ENCODE measurements around the gene CUL9.
A peak's percentile ranks its signal among the peaks of the same experiment; 100 is the strongest.

CUL9 gene

DNA sequence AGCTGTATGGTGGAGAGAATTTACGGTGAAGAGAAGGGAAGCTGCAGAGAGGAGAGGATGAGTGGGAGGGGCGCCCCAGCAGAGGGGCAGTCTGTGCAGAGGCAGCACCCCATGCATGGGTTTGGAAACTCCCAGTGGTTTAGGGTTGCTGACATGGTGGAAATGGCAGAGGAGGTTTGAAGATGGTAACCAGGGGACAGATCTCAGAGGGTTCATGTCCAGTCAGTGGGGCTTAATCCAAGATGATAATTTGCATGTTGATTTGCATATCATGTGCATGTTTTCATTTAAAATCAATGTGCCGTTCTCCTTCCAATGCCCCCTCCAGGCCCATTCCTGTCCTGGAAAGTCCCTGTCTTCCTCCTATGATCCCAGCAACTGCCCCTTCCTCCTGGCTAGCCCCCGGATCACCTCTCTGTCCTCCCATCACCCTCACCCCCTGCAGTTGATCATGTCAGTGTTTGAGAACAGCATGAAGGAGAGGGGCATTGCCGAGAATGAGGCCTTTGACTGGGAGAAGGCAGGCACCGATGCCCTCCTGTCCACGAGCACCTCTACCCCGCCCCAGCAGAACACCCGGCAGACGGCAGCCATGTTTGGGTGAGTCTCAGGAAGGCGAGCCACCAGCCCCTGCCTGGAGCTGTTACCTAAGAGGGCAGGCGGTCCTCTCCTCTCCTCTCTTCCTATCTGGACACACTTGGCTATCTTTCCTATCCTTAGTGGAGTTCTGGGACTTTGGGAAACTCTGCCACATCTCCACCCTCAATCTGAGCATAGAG lies 75.6 kb downstream of the CUL9 start:
- DNase-seq (ENCODE audit: low spot score), result no peak

- no peak for DNase-seq (ENCODE audit: low spot score)
Measured at GRCh38 chr6:43258180-43258579, 76.2 kb downstream of the CUL9 start.

DNA sequence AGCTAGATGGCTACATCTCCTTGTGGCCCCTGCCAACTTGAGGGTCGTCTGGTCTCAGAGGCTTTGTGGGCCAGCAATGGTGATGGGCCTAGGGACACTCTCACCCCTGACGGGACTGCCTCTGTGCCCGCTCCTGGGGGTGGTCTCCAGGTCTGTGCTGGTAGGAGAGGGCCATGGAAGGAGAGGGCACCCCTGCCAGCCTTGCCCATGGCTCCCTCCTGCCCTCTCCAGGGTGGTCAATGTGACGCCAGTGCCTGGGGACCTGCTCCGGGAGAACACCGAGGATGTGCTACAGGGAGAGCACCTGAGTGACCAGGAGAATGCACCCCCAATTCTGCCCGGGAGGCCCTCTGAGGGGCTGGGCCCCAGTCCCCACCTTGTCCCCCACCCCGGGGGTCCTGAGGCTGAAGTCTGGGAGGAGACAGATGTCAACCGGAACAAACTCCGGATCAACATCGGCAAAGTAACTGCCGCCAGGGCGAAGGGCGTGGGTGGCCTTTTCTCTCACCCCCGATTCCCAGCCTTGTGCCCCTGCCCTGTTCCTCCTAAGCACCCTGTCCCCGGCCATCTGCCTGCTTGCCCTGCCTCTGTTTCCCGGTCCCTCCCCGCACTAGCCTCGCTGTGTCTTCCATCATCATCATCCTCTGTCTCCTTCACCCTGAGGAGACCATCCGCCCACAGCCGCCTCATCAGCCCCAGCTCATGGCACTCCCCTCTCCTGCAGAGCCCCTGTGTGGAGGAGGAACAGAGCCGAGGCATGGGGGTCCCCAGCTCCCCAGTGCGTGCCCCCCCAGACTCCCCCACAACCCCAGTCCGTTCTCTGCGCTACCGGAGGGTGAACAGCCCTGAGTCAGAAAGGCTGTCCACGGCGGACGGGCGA lies 77.1 kb downstream of the CUL9 start:
- DNase-seq (ENCODE audit: low spot score), result no peak

DNA sequence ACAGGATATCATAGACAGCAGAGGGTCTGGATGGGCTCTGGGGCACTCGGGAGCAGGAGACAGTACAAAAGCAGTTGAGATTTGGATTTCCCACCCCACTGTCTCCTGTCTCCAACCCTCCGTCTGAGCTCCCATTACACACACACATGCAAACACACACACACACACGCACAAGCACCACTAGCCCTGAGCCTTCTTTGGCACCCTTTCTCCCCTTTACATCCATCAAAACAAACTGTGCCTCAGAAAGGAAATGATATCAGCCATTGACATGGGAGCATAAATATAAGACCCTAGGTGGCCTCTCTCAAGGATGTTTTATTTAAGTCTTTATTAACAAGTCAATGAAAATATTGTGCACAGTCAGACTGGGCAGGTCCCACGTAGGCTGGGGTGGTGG lies 78.8 kb downstream of the CUL9 start:
- no peak for DNase-seq (ENCODE audit: low spot score)

DNA sequence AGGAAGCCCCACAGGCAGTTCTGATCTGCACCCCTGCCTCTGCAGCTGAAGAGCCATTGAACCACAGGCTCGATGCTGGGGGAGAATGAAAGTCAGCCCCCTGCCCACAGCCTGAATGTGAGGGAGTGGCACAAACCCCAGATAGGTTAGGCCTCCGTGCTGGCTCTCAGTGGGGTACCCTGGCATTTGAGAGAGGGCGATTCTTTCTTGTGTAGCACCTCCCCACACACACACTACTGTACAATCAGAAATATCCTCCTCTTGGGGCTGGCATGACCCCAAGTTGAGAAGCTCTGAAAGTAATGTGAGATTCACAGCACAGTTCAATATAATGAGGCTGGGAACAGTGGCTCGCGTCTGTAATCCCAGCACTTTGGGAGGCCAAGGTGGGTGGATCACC lies 79.2 kb downstream of the CUL9 start:
- no peak for DNase-seq (ENCODE audit: low spot score)

- DNase-seq (ENCODE audit: low spot score), result no peak
Measured at GRCh38 chr6:43262000-43262779, 80.2 kb downstream of the CUL9 start.

- no peak for DNase-seq (ENCODE audit: low spot score)
Measured at GRCh38 chr6:43262780-43263313, 80.9 kb downstream of the CUL9 start.

- peak; percentile 83 for DNase-seq (ENCODE audit: low spot score)
Measured at GRCh38 chr6:43263314-43264178, 81.5 kb downstream of the CUL9 start.

GRCh38 chr6:43264599-43265145 lies 82.7 kb downstream of the CUL9 start:
- no peak for DNase-seq (ENCODE audit: low spot score)

DNA sequence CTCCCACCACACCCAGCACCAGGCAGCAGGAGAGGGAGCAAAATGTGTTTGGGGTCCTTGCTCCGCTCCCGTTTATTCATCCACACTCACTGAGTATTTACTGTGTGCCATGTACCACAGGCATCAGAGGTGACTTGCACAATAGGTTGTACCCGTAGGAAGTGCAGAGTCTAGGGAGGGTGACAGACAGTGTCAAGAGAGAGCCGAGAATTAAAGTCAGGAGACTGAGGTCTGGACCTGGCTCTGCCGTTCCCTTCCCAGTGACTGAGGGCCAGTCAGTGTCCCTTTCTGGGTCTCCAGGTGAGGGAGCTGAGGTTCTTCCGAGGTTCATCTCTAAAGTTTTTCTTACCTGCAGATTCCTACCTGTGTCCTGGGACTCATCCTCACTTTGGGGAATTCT lies 83.6 kb downstream of the CUL9 start:
- DNase-seq (ENCODE audit: low spot score), result no peak

DNA sequence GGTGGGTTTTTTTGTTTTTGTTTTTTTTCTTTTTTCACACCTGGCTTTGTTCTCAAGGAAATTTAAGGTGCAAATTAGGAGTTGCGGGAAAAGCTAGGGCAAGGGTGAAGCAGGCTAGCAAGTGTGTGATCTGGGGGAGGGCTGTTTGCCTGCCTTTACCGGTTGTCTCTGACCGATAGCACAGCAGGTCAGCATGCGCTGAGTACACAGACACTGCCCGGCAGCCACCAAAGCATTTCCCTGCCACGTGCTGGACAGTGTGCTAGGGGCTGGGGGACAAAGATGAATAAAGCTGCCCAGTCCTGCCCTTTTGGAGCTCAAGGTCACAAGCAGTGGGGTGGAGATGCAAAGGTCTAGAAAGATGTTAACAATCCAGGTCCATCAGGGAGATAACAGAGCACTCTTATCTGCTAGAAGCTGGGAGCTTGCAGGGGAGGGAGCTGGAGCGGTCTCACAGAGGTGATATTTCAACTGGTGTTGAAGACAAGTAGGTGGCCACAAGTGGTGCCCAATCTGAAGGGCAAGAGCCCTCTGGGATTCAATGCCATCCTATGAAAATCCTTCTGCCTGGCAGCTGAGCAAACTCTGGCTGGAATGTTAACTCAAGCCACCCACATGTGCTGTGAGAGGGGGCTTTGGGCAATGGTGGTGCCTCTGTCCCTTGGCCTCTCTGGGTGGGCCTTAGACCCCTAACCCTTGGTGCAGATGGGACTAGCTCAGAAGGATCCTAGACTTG lies 85.8 kb downstream of the CUL9 start:
- DNase-seq (ENCODE audit: low spot score), result no peak

DNA sequence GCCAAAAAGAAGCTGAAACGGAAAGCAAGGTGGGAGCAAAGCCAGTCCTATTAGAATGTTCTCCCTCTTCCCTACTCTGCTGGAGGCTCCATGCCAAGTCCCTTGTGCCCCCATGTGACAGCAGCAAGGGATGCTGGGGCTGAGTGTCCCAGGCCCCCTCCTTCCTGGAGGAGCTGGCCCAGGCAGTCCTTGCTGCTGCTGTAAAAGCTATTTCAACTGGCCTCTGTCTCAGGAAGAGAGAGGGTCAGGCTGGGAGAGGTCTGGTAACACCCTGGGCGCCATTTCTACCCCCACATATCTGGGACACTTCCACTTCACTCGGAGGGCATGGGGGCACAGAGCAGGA lies 86.3 kb downstream of the CUL9 start:
- no peak for DNase-seq (ENCODE audit: low spot score)

DNA sequence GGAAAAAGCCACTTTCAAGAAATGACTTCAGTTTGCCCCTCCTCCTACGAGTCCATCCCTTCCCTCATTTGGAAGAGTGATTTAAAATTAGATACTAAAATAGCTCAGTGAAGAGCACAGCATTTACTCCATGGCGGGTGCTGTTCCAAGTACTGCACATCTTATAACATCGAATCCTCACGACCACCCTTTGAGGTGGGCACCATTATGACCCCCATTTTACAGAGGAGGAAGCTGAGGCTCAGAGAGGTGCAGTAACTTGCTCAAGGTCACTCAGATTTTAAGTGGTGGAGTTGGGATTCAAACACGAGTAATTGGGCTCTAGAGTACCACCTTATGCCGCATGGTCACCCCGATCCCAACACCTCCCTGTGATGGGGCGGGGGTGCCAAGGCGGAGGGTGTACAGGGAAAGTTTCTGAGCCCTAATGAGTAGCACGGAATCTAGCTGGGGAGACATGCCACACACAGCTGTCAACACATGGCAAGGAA lies 86.8 kb downstream of the CUL9 start:
- no peak for DNase-seq (ENCODE audit: low spot score)

DNA sequence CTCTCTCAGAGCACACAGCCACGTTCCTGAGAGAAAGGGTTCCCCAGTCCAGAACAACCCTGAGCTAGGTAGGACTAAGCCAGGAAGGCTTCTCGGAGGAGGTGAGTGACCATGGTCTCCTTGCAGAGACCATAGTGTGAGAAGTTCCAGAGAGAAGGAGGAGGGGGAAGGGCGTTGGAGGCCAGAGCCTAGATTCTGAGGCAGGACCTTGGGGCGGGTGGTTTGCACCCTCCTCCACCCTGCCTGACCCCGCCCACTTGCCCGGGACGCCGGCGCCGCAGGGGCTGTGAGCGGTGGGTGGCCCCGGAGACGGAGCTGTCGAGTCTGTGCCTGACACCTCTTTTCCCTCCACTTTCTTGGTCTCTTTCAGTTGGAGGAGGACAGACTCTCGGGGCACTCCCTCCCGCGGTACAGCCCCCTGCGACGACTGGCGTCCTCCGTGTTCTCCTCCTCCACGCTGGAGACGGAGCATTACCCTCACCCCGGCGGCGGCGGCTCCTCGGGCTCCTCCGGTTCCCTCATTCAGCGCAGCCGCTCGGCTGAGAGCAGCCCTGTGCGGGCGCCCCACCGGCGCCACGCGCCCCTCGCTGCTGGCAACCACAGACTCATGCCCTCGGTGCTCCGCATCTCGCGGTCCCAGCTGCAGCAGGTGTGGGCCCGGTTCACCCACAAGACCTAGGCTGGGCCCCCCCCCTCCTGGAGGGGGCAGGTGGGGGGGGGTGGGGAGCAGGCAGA lies 87.4 kb downstream of the CUL9 start:
- DNase-seq (ENCODE audit: low spot score), result no peak

DNA sequence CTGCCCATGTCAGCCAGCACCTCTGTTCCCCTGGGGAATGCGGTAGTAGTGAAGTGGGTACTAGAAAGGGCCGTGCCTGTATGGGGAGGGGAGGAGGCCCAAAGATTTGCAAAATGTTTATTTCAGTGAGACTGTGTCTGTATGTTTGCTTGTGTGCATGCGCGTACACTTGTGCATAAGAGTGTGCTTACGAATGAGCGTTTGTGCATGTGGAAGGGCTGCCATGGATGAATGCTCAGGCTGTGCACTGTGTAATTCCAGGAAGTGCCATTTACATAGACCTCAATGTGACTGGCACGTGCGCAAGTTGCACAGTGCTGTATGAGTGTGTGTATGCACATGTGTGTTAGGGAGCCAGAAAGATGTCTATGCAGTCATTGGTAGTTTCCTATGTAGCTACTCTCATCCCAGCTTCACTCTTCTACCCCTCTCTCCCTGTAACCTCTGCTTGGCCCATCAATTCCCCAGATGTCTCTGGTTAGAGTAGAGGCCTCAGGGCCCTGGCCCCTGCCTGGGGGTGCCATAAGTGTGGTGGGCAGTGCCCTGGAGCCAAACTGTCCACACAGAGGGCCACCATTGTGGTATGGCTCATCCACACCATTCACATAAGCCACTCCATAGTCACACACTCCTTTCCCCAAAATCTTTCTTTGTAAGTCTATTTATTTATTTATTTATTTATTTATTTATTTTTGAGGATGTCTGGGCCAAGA lies 89.3 kb downstream of the CUL9 start:
- DNase-seq (ENCODE audit: low spot score), result no peak

GRCh38 chr6:43271944-43272343 lies 89.9 kb downstream of the CUL9 start:
- DNase-seq (ENCODE audit: low spot score), result no peak

DNA sequence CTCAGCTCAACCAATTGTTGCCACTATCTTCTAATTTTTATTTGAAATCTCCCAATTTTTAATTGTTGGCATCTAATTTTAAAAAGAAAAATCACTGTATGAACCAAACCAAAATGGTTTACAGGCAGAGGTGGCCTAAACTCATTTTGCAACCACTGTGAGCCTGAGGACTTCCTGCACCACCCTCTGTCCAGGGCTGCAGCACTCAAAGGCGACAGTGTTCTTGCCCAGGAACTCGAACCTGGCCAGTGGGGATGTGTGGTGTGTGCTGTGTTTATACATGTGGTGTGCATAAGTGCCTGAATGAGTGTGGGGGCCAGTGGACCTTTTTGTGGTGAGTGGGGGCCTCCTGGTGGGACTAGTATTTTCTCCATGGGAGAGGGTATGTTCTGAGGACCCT lies 91.7 kb downstream of the CUL9 start:
- DNase-seq (ENCODE audit: low spot score), result no peak
